GM19099 (cell line): Measurements from ENCODE around the gene IL24.

Experiments used
- POLR2A ChIP-seq: IDR thresholded peaks from 3 replicates; pipeline ENCODE4 v1.6.1; 2011; ENCODE audit warnings: low read depth; ENCODE audit not compliant: insufficient read length; ENCODE audit errors: extremely low read depth

IL24 gene

DNA sequence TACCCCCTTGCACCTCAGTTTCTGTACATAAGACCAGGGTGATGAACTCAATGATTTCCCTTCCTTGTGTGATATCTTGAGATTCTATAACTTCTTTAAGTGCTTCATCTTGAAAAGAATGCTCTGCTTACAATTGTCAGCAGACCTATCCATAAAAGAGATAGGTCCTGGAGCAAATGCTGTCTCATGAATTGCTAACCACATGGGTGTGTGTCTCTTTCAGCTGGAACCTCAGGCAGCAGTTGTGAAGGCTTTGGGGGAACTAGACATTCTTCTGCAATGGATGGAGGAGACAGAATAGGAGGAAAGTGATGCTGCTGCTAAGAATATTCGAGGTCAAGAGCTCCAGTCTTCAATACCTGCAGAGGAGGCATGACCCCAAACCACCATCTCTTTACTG, 29.0 kb upstream of the IL24 start:
- TF ChIP-seq POLR2A = no peak

DNA sequence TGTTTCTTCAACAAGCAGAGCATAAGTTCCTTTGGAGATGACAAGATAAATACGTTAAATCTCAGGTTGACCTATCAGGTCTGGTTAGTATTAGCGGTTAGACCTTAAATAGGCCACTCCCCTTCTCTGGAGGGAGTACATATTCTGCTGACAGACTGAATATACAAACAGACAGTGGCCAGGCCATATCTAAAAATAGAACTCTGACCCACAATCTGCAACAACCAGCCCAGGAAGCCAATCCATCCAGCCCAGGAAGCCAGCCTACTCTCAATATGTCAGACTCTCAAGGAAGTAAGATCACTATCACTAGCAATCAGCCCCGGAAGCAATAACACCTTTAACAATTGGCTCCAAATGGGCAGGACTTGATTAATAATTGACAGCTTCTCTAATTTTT, 25.1 kb upstream of the IL24 start:
- TF ChIP-seq POLR2A = no peak

DNA sequence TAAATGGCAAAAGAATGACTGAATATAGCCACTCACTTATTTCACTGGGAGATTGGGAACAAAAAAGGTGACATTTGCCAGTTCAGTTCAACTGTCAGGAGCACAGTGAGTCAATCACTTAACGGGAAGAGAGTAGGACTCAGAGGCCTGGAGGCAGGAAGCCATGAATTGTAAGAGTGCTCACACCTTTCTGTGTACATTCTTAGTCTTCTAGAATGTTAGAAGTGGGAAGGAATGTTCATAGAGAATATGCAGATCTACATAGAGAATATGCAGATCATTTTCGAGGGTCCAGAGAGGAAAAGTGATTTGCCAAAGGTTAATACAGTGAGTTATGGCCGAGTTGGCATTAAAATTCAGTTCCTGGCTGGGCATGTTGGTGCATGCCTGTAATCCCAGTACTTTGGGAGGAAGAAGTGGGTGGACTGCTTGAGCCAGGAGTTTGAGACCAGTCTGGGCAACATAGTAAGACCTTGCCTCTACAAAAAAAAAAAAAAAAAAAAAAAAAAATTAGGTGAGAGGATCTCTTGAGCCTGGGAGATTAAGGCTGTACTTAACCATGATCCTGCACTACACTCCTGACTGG, 23.5 kb upstream of the IL24 start:
- no peak for TF ChIP-seq POLR2A

- TF ChIP-seq POLR2A = no peak
These were observed 21.4 kb upstream of the IL24 start for GRCh38 chr1:206875752-206876377.

- TF ChIP-seq POLR2A = no peak
These were observed 18.8 kb upstream of the IL24 start for GRCh38 chr1:206878456-206878855.

GRCh38 chr1:206880314-206880713, 16.9 kb upstream of the IL24 start:
- TF ChIP-seq POLR2A = no peak

- no peak for TF ChIP-seq POLR2A
These were observed 14.7 kb upstream of the IL24 start for GRCh38 chr1:206882555-206882954.

DNA sequence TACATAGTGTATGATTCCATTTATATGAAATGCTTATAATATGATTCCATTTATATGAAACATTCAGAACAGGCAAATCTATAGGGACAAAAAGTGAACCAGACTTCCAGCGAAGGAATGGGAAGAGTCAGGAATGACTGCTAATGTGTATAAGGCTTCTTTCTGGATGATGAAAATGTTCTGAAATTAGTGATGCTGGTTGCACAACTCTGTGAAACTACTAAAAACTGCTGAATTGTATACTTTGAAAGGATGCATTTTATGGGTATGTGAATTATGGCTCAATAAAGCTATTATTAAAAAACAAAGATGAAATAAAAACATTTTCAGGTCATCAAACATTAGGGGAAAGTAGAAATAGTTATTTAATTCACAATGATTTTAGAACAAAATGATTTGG, 14.1 kb upstream of the IL24 start:
- no peak for TF ChIP-seq POLR2A

DNA sequence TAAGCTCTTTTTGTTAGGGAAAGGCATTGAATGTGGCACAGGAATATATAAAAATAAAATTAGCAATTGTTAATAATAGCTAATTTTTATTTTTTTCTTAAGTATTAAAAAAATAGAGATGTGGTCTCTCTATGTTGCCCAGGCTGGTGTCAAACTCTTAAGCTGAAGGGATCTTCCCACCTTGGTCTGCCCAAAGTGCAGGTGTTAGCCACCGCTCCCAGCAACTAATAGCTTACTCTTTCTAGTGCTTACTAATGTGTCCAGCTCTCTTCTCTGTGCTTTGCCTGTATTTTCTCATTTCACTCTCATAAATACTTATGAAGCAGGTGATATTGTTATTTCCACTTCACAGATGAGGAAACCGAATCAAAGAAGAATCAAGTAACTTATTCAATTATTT, 13.4 kb upstream of the IL24 start:
- no peak for TF ChIP-seq POLR2A

- TF ChIP-seq POLR2A = no peak
These were observed 11.7 kb upstream of the IL24 start for GRCh38 chr1:206885341-206886060.

DNA sequence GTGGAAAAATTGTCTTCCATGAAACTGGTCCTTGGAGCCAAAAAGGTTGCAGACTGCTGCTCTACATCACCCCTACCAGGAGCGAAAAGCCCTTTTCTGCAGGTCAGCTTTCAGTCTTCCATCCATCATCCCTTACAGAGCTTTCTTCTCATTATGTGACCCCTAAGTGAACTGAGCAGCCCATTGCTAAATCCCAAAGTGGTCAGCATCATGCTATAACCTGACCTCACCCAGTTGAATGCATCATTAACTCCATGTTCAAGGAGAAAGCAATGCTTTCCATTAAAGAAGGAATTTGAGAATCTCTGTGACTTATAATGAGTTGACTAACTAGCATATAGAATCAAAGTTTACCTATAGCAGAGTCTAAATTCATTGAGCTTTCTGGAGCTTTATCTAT, 10.4 kb upstream of the IL24 start:
- no peak for TF ChIP-seq POLR2A

- no peak for TF ChIP-seq POLR2A
These were observed 9.5 kb upstream of the IL24 start for GRCh38 chr1:206887701-206888100.

DNA sequence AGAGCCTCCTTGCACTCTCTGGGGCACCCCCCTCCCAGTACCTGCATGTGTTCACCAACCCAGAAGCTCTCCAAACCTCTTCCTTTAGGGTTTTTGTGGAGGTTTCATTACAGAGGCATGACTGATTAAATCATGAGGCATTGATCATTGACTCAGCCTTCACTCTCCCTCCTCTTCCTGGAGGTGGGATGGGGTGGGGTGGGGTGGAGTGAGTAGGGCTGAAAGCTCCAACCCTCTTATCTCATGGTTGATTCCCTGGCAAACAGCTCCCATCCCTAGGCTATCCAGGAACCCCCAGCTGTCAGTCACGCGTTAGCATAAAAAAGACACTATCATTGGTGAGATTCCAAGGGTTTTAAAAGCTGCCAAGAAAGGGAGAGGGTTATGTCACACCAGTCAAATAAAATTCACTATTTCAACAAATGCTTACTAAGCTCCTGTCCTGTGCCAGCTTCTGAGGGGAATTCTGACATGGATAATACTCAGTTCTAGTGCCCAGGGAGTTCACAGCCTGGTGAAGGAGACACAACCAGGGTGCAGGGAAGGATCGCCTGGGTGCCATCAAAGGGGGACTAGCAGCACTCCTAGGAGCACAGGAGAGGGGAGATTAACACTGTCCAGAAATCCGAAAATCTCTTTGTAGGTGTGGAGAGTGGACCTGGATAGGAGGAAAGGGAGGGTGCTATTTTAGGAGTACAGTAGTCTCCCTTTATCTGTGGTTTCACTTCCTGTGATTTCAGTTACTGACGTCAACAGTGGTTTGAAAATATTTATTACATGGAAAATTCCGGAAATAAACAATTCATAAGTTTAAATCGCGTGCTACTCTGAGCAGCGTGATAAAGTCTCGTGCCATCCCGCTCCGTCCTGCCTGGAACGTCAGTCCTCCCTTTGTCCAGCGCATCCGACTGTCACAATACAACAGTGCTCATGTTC, 6.8 kb upstream of the IL24 start:
- no peak for TF ChIP-seq POLR2A

GRCh38 chr1:206891412-206891811, 5.8 kb upstream of the IL24 start:
- no peak for TF ChIP-seq POLR2A

GRCh38 chr1:206892351-206892984, 4.8 kb upstream of the IL24 start:
- TF ChIP-seq POLR2A = no peak
